GM12892 (cell line): ENCODE data around the gene PCP2.

ENCODE experiments used
- POLR2A ChIP-seq: IDR thresholded peaks from 2 replicates; pipeline ENCODE4 v1.6.1; 2011; ENCODE audit warnings: low read depth, low read length, control low read depth
- POLR2AphosphoS5 ChIP-seq: IDR thresholded peaks from 2 replicates; pipeline ENCODE4 v1.6.1; 2011; ENCODE audit warnings: low read depth, low read length, control low read depth
- TAF1 ChIP-seq: IDR thresholded peaks from 2 replicates; pipeline ENCODE4 v1.6.1; 2011; ENCODE audit warnings: low read depth, mild to moderate bottlenecking, control low read depth, low read length, borderline replicate concordance

GRCh38 chr19:7636317-7636690 lies 2.8 kb upstream of the PCP2 start:
- TF ChIP-seq POLR2A (no peak), TAF1 (no peak), POLR2AphosphoS5 (no peak)
